GM18505 (cell line): ENCODE measurements around the gene PYGM.

Experiments
- ATAC-seq: cut with Tn5 transposase; IDR thresholded peaks from one replicate; pipeline ENCODE4 v1.9.1; 2021; ENCODE audit not compliant: unreplicated experiment
- POLR2A ChIP-seq: IDR thresholded peaks from 4 replicates; pipeline ENCODE4 v1.6.1; 2011; ENCODE audit warnings: borderline replicate concordance; ENCODE audit not compliant: insufficient read depth, insufficient read length; ENCODE audit errors: extremely low read depth

PYGM gene

GRCh38 chr11:64720640-64721358 lies 39.0 kb downstream of the PYGM start:
- no peak for TF ChIP-seq POLR2A
- no peak for ATAC-seq

- no peak for ATAC-seq
- TF ChIP-seq POLR2A = no peak
These were observed 39.6 kb downstream of the PYGM start for GRCh38 chr11:64720167-64720566.

DNA sequence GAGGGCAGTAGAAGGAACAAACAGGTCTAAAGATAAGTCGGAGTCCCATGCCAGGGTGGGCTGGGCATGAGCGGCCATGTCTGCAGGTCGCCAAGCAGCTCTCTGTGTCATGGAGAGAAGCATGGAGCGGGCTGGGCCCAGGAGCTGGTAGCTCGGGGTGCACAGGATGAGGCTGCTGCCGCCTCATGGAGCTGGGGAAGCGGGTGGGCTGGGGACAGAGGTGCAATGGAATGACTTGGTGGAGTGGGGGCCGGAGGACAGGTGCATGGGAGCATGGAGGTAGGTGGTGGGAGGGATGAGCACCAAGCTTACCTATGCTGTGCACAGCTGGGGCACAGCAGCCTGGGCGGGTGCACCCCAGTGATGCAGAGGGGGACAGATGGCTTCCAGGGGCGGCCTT lies 40.4 kb downstream of the PYGM start:
- ATAC-seq = no peak
- TF ChIP-seq POLR2A = no peak

DNA sequence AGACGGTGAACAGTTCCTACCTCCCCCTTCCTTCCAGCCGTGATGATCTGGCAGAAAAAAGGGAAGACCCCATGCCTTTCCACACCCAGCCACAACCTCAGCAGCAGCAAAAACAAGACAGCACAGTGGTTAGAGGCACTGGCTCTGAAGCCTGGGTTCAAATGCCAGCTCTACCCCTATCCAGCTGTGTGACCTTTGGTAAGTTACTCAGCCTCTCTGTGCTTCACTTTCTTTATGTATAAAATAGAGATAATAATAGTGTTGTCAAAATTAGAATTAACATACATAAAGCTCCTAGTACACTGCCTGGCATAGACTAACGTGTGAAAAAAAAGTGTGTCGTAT lies 41.0 kb downstream of the PYGM start:
- no peak for ATAC-seq
- TF ChIP-seq POLR2A = no peak

DNA sequence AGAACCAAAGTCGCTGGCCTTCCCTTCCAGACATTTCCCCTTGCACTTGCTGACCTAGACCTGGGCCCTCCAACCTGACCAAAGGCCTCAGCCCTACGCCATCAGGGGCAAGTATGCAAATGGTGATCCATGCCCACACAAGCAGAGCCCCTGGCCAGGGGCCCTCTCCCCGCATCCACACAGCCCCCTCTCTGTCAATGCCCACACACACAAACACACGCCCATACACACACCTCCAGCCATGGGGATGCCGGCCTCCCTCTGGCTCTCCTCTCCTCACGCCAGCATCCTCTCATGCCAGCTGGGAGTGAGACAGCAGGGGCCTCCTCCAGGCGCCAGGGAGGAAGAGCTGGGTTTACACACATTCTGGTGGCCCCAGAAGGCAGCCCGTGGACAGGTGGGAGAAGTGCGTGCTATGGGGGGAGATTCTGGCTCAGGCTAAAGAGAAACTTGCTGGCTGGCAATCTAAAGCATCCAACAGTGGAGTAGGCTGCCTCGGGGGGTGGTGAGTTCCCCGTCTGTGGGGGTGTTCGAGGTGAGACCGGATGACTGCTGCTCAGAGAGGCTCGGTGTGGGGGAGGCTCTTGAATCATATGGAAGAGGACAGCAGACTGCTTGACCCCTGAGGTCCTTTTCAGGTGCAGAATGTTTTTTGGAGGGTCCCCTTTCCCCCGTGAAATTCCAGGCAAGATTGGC lies 41.5 kb downstream of the PYGM start:
- ATAC-seq = no peak
- TF ChIP-seq POLR2A = no peak

DNA sequence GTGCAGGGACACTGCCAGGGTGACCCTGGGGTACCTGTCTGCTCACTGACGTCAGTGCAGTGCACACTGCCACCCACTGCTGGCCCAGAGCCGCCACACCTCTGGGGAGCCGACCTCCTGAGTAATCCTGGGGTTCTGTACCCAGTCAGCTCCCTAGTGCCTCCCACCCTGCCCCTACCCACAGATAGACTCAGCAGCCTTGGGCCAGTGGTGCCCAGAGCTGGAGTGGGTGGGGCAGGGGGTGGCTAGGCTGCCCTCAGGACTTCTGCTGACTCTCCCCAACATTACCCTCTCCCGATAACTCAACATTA lies 42.6 kb downstream of the PYGM start:
- TF ChIP-seq POLR2A = no peak
- ATAC-seq = no peak

DNA sequence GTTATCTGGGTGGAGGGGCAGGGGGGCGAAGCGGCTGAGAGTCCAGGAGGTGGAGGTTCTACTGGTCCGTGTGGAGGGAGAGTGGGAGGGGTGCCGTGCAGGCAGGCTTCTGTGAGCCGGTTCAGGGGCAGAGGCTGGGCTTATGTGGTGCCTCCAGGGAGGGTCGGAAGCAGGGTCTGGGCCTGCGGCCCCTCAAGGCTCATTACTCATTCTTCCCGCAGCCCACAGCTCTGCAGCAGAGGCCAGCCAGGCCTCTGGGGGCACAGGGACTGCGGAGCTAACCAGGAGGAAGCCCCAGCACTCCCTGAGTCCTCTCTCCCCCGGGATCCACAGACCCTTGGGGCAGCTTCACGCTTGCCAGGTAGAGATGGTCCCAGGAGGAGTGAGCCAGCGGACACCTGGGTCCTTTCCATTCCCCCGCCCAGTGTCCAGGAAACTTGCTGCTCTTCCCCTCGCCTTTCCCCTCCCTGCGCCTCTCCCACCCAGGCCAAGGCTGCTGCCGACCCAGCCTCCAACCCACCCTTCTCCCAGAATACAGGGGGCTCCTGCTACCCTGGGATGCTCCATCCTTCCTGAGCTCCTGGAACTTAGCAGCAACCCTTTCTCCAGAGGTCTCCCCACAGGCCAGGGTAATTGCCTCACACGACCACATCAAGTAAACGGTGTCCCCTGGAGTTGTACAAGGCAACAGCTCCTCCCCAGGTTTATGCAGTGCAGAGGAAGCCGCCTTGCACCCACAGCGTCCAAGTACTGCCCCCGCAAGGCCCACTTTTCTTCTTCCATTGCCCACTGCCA lies 43.1 kb downstream of the PYGM start:
- ATAC-seq = no peak
- no peak for TF ChIP-seq POLR2A

- no peak for ATAC-seq
- TF ChIP-seq POLR2A = no peak
These were observed 43.9 kb downstream of the PYGM start for GRCh38 chr11:64715756-64716472.

- no peak for ATAC-seq
- no peak for TF ChIP-seq POLR2A
These were observed 44.7 kb downstream of the PYGM start for GRCh38 chr11:64715110-64715509.

GRCh38 chr11:64714666-64715065 lies 45.1 kb downstream of the PYGM start:
- no peak for TF ChIP-seq POLR2A
- ATAC-seq = no peak

DNA sequence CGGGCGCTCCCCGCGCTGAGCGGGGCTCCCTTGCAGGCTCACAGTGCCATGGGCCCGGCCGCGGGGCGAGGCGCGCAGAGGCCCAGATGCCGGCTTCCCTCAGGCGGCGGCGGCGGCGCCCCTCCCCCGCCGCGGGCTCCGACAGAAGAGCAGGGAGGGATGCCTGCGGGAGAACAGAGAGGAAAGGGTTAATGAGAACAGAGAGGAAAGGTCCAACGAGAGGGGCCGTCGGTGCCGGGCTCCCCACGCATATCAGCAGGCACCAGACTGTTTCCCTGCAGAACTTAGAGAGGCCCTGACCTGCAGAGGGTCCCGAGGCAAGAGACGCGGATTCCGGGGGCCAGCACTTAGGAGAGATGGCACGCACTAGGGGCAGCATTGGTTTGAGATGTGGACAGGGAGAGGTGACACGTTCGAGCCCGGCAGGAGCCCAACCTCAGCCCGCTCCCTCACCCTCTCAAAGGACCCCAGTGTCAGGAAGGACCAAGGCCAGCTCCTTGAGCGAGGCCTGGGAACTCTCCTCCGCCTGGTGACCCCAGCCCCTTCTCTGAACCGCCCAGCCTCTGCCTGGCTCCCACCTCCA lies 45.9 kb downstream of the PYGM start:
- ATAC-seq = no peak
- TF ChIP-seq POLR2A = no peak

DNA sequence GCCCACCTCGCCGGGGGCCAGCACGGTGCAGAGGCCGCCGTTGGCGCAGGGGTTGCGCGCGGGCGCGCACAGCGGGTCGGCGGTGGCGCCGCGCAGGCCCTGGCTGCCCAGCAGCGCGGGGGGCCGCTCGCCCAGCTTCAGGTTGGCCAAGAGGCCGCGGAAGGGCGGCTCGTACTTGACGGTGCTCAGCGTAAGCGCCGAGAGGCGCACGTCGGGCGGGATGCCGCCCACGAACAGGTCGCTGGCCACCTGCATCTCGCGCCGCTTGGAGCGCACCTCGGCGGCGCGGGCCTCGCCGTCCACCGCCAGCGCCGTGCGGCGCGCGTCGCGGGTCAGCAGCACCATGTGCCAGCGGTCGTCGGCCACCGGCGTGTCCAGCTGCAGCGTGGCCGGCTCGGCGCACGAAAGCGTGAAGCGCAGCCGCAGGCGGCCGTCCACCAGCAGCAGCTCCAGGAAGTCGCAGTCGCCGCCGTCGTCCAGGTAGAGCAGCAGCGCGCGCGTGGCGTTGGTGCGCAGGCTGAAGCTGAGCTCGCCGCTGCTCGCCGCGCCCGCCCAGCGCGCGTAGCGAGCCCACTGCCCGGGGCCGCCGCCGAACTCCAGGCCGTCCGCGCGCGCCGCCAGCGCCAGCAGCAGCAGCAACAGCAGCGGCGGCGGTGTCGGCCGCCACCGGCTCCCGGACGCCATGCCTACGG lies 46.6 kb downstream of the PYGM start:
- ATAC-seq = no peak
- no peak for TF ChIP-seq POLR2A
